HCT116 (cell line): ENCODE results near the gene PHKA2. TPM values are rescaled to one million over a fixed set of nuclear protein-coding genes. Genes with fewer than 3 reads are reported as not detected.

ENCODE experiments used
- ATAC-seq: fragments of 200-7000 bp; cut with Tn5 transposase; 2 replicates; pipeline ENCODE4 v1.9.1; 2020; ENCODE audit warnings: mild to moderate bottlenecking, moderate library complexity
- BruUV-seq: library from RNA; stranded (reverse); fragments of 400-500 nt; replicated peaks from 2 replicates; lab custom pipeline; 2021; lab: Mats Ljungman, UMichigan
- CTCF ChIA-PET: fragments of 300-600 bp; sonication (Branson Sonifier 250); formaldehyde crosslinking; loops from one replicate; lab custom pipeline; 2021; ENCODE audit warnings: antibody characterized with exemption; lab: Charles Lee
- POLR2A ChIA-PET: fragments of 300-600, 350-600 bp; sonication (Branson Sonifier 250); formaldehyde crosslinking; loops from one replicate; lab custom pipeline; 2021; ENCODE audit warnings: antibody characterized with exemption; lab: Charles Lee
- RAD21 ChIA-PET, 2 experiments: fragments of 300-600 bp; sonication (Branson Sonifier 250); formaldehyde crosslinking; loops; one replicate each; lab custom pipeline; 2023; ENCODE audit warnings: low total read pairs in 2 of 2; ENCODE audit not compliant: uncharacterized antibody in 2 of 2, unreplicated experiment in 2 of 2, low non-redundant PET in 1 of 2; lab: Charles Lee
- DNase-seq: peaks from one replicate; pipeline ENCODE4 v3.0.0-alpha.2; 2010; ENCODE audit warnings: low read depth, low spot score
- H2AFZ ChIP-seq: fragments of 200-600 bp; shearing (Covaris generic), sonication (generic); 2 replicates; pipeline ENCODE4 v1.6.1; 2017; ENCODE audit warnings: low read depth, mixed run types, mixed read lengths, antibody characterized with exemption, low read length; ENCODE audit not compliant: poor library complexity, severe bottlenecking
- H3K27ac ChIP-seq: 2 replicates; pipeline ENCODE4 v1.5.1; 2012; ENCODE audit warnings: low read depth, low read length
- H3K27me3 ChIP-seq: fragments of 200-600 bp; sonication (generic); 2 replicates; pipeline ENCODE4 v1.6.1; 2016; ENCODE audit warnings: mixed run types, low read length, mixed read lengths; ENCODE audit not compliant: insufficient read depth
- H3K36me3 ChIP-seq, 2 experiments: fragments of 200-500 bp in 1 of 2; fragments of 200-600 bp in 1 of 2; sonication (Bioruptor generic) in 1 of 2; sonication (generic) in 1 of 2; 2 replicates each; pipeline versions ENCODE4 v1.5.1 to v1.6.1; 2014 to 2016; ENCODE audit warnings: low read length in 2 of 2, inconsistent platforms in 1 of 2, mixed read lengths in 1 of 2, mixed run types in 1 of 2; ENCODE audit not compliant: insufficient read depth in 2 of 2, control insufficient read depth in 1 of 2
- H3K4me1 ChIP-seq, 2 experiments: fragments of 200-600 bp in 1 of 2; sonication (generic) in 1 of 2; 2 replicates each; pipeline versions ENCODE4 v1.5.1 to v1.6.1; 2012 to 2017; ENCODE audit warnings: low read length in 2 of 2, inconsistent platforms in 1 of 2, mild to moderate bottlenecking in 1 of 2, mixed read lengths in 1 of 2, mixed run types in 1 of 2, moderate library complexity in 1 of 2; ENCODE audit not compliant: insufficient read depth in 2 of 2, control insufficient read depth in 1 of 2
- H3K4me2 ChIP-seq: fragments of 200-600 bp; sonication (generic); 2 replicates; pipeline ENCODE4 v1.6.1; 2017; ENCODE audit warnings: mixed run types, low read length, mixed read lengths
- H3K4me3 ChIP-seq, 2 experiments: fragments of 200-600 bp in 1 of 2; sonication (generic) in 1 of 2; replicated peaks in 1 of 2; 2 replicates each; pipeline ENCODE4 v1.5.1; 2011 to 2016; ENCODE audit warnings: low read length in 2 of 2, control low read depth in 1 of 2, low read depth in 1 of 2, mild to moderate bottlenecking in 1 of 2, mixed read lengths in 1 of 2, mixed run types in 1 of 2
- H3K79me2 ChIP-seq: fragments of 200-600 bp; sonication (generic); 2 replicates; pipeline ENCODE4 v1.6.1; 2017; ENCODE audit warnings: mild to moderate bottlenecking, mixed run types, low read length, moderate library complexity, mixed read lengths; ENCODE audit not compliant: insufficient read depth
- H3K9ac ChIP-seq: fragments of 200-600 bp; sonication (generic); 2 replicates; pipeline ENCODE4 v1.6.1; 2016; ENCODE audit warnings: low read length, mixed read lengths
- H3K9me2 ChIP-seq: fragments of 200-600 bp; sonication (generic), shearing (Covaris generic); 2 replicates; pipeline ENCODE4 v1.6.1; 2017; ENCODE audit warnings: mixed run types, mild to moderate bottlenecking, moderate library complexity; ENCODE audit not compliant: insufficient read depth
- H3K9me3 ChIP-seq, 2 experiments: fragments of 200-500 bp in 1 of 2; fragments of 200-600 bp in 1 of 2; sonication (Bioruptor generic) in 1 of 2; sonication (generic) in 1 of 2; 2 replicates each; pipeline ENCODE4 v1.6.1; 2014 to 2017; ENCODE audit warnings: low read length in 2 of 2, mixed read lengths in 2 of 2, inconsistent platforms in 1 of 2, low read depth in 1 of 2, mild to moderate bottlenecking in 1 of 2, mixed run types in 1 of 2, moderate library complexity in 1 of 2; ENCODE audit not compliant: control insufficient read depth in 1 of 2, insufficient read depth in 1 of 2
- H4K20me1 ChIP-seq: fragments of 200-600 bp; sonication (generic), shearing (Covaris generic); 2 replicates; pipeline ENCODE4 v1.6.1; 2017; ENCODE audit warnings: mixed run types, mild to moderate bottlenecking, moderate library complexity; ENCODE audit not compliant: insufficient read depth
- CTCF ChIP-seq, 3 experiments: fragments of 200-600 bp in 1 of 3; sonication (generic) in 1 of 3; IDR thresholded peaks in 2 of 3; conservative IDR thresholded peaks in 1 of 3; 2 replicates each; pipeline ENCODE4 v1.5.1; 2012 to 2017; ENCODE audit warnings: low read depth in 2 of 3, low read length in 2 of 3, antibody characterized with exemption in 1 of 3, borderline replicate concordance in 1 of 3, control low read depth in 1 of 3, mild to moderate bottlenecking in 1 of 3, mixed read lengths in 1 of 3, mixed run types in 1 of 3, moderate library complexity in 1 of 3; ENCODE audit not compliant: insufficient read depth in 1 of 3
- EGR1 ChIP-seq: IDR thresholded peaks from 2 replicates; pipeline ENCODE4 v1.6.1; 2012; ENCODE audit warnings: low read depth
- ELF1 ChIP-seq: IDR thresholded peaks from 2 replicates; pipeline ENCODE4 v1.6.1; 2012; ENCODE audit warnings: low read depth, borderline replicate concordance
- EZH2 ChIP-seq: fragments of 200-600 bp; sonication (generic); IDR thresholded peaks from 2 replicates; pipeline ENCODE4 v1.6.1; 2017; ENCODE audit warnings: antibody characterized with exemption, mixed run types
- EZH2phosphoT487 ChIP-seq: fragments of 200-600 bp; IDR thresholded peaks from 2 replicates; pipeline ENCODE4 v1.6.1; 2018; ENCODE audit warnings: antibody characterized with exemption, borderline replicate concordance
- FOSL1 ChIP-seq: IDR thresholded peaks from 2 replicates; pipeline ENCODE4 v1.6.1; 2012; ENCODE audit warnings: low read depth
- JUND ChIP-seq: IDR thresholded peaks from 2 replicates; pipeline ENCODE4 v1.6.1; 2012
- POLR2A ChIP-seq: IDR thresholded peaks from 2 replicates; pipeline ENCODE4 v1.7.0; 2011; ENCODE audit warnings: borderline replicate concordance; ENCODE audit not compliant: insufficient read depth, insufficient read length; ENCODE audit errors: extremely low read depth
- POLR2AphosphoS5 ChIP-seq: IDR thresholded peaks from 2 replicates; pipeline ENCODE4 v1.6.1; 2011; ENCODE audit warnings: mild to moderate bottlenecking, low read depth, low read length, moderate library complexity
- RAD21 ChIP-seq: IDR thresholded peaks from 2 replicates; pipeline ENCODE4 v1.6.1; 2012; ENCODE audit warnings: low read depth, mild to moderate bottlenecking
- SP1 ChIP-seq: IDR thresholded peaks from 2 replicates; pipeline ENCODE4 v1.6.1; 2012; ENCODE audit warnings: low read depth
- SRF ChIP-seq: IDR thresholded peaks from 2 replicates; pipeline ENCODE4 v1.6.1; 2012; ENCODE audit warnings: low read depth
- TCF7L2 ChIP-seq: IDR thresholded peaks from 2 replicates; pipeline ENCODE4 v1.7.0; 2011; ENCODE audit warnings: borderline replicate concordance, inconsistent platforms; ENCODE audit not compliant: insufficient read depth, insufficient read length; ENCODE audit errors: extremely low read depth
- YY1 ChIP-seq: IDR thresholded peaks from 2 replicates; pipeline ENCODE4 v1.6.1; 2011; ENCODE audit warnings: low read length, low read depth, moderate library complexity, mild to moderate bottlenecking; ENCODE audit not compliant: insufficient replicate concordance; ENCODE audit errors: extremely low read depth
- ZFX ChIP-seq: fragments of 450-650 bp; IDR thresholded peaks from 2 replicates; pipeline ENCODE4 v1.6.1; 2017
- ZNF274 ChIP-seq: fragments of 200-500 bp; sonication (Bioruptor generic); IDR thresholded peaks from 2 replicates; pipeline ENCODE4 v1.6.1; 2014; ENCODE audit warnings: mild to moderate bottlenecking, low read depth, low read length, inconsistent platforms
- intact Hi-C: fragments of 100-400 bp; cut with micrococcal nuclease; formaldehyde crosslinking; loops from 2 replicates; pipeline ENCODE4 v1.10.0; 2022
- total RNA-seq: library from RNA; stranded (reverse); gene quantifications from one replicate; pipeline ENCODE4 v1.2.1, GENCODE V29; 2021; ENCODE audit not compliant: unreplicated experiment
- TF ChIP-seq, protein P1 (sequence below): IDR thresholded peaks from 2 replicates; pipeline ENCODE4 v1.6.1; 2012
- TF ChIP-seq, protein P2 (sequence below): IDR thresholded peaks from 2 replicates; pipeline ENCODE4 v1.6.1; 2012
- TF ChIP-seq, protein P3 (sequence below): IDR thresholded peaks from 2 replicates; pipeline ENCODE4 v1.6.1; 2012; ENCODE audit warnings: low read depth

The PHKA2 gene
- total RNA-seq, 1 experiment from 2014 or later: 23.8 TPM

DNA sequence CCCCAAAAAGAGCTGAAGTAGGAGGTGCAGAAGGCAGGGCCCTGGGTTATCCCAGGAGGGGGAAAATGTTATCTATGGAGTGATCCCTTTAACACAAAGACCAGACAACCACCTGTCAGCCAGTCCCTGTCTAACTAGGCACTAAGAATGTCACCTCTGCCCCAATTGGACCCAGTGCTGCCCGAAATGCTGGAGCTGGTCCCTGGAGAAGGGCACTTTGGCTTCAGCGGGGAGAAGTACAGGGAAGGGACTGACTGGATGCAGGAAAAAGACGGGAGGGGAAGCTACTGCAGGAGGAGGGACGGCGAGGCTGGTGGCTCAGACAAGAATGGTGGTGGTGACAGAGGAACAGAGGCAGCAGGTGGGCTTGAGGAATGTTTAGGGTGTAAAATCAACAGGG is 17.3 kb downstream of the PHKA2 start:
- Histone ChIP-seq H3K4me1 (no peaks in the 10 kb centered on the region), H2AFZ (no peak overlapping the region), H3K79me2 (no peaks in the 10 kb centered on the region), H3K27ac (no peak overlapping the region), H4K20me1 (no peaks in the 10 kb centered on the region), H3K9me2 (no peaks in the 10 kb centered on the region), H3K27me3 (no peaks in the 10 kb centered on the region), H3K36me3 (no peaks in the 10 kb centered on the region), H3K9ac (no peak overlapping the region), H3K9me3 (no peaks in the 10 kb centered on the region), H3K4me3 (no peak overlapping the region), H3K4me2 (no peak overlapping the region)
- no peak for ATAC-seq
- no TSS peak for BruUV-seq
- POLR2A ChIA-PET: no interaction called here
- CTCF ChIA-PET: no interaction called here
- TF ChIP-seq ZNF274 (no peak), ZFX (no peak), CTCF (IDR thresholded peaks at IDR 0.05 in 2 of 3, conservative IDR thresholded peaks at IDR 0.05 in 1 of 3; ENCODE audit: borderline replicate concordance in 1 of 3, insufficient read depth in 1 of 3, low read depth in 2 of 3, low read length in 2 of 3) (no peak), POLR2A (no peak), EZH2 (no peak), ELF1 (no peak), FOSL1 (no peak), RAD21 (no peak), TCF7L2 (no peak), JUND (no peak), YY1 (no peak), EZH2phosphoT487 (no peak), POLR2AphosphoS5 (no peak), EGR1 (no peak), SRF (no peak), SP1 (no peak)
- TF ChIP-seq, protein P1, sequence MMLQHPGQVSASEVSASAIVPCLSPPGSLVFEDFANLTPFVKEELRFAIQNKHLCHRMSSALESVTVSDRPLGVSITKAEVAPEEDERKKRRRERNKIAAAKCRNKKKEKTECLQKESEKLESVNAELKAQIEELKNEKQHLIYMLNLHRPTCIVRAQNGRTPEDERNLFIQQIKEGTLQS: no peak
- TF ChIP-seq, protein P2, sequence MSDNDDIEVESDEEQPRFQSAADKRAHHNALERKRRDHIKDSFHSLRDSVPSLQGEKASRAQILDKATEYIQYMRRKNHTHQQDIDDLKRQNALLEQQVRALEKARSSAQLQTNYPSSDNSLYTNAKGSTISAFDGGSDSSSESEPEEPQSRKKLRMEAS: no peak
- TF ChIP-seq, protein P3, sequence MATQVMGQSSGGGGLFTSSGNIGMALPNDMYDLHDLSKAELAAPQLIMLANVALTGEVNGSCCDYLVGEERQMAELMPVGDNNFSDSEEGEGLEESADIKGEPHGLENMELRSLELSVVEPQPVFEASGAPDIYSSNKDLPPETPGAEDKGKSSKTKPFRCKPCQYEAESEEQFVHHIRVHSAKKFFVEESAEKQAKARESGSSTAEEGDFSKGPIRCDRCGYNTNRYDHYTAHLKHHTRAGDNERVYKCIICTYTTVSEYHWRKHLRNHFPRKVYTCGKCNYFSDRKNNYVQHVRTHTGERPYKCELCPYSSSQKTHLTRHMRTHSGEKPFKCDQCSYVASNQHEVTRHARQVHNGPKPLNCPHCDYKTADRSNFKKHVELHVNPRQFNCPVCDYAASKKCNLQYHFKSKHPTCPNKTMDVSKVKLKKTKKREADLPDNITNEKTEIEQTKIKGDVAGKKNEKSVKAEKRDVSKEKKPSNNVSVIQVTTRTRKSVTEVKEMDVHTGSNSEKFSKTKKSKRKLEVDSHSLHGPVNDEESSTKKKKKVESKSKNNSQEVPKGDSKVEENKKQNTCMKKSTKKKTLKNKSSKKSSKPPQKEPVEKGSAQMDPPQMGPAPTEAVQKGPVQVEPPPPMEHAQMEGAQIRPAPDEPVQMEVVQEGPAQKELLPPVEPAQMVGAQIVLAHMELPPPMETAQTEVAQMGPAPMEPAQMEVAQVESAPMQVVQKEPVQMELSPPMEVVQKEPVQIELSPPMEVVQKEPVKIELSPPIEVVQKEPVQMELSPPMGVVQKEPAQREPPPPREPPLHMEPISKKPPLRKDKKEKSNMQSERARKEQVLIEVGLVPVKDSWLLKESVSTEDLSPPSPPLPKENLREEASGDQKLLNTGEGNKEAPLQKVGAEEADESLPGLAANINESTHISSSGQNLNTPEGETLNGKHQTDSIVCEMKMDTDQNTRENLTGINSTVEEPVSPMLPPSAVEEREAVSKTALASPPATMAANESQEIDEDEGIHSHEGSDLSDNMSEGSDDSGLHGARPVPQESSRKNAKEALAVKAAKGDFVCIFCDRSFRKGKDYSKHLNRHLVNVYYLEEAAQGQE: no peak
- no peak for DNase-seq
- RAD21 ChIA-PET: no interaction called here
- intact Hi-C loops: no loop called here
